ENCODE results near the gene EVI5. TPM values are rescaled to one million over a fixed set of nuclear protein-coding genes. Genes with fewer than 3 reads are reported as not detected.

Gene EVI5
- total RNA-seq, 2 experiments from 2014 or later: 25.7 to 27.9 TPM

DNA sequence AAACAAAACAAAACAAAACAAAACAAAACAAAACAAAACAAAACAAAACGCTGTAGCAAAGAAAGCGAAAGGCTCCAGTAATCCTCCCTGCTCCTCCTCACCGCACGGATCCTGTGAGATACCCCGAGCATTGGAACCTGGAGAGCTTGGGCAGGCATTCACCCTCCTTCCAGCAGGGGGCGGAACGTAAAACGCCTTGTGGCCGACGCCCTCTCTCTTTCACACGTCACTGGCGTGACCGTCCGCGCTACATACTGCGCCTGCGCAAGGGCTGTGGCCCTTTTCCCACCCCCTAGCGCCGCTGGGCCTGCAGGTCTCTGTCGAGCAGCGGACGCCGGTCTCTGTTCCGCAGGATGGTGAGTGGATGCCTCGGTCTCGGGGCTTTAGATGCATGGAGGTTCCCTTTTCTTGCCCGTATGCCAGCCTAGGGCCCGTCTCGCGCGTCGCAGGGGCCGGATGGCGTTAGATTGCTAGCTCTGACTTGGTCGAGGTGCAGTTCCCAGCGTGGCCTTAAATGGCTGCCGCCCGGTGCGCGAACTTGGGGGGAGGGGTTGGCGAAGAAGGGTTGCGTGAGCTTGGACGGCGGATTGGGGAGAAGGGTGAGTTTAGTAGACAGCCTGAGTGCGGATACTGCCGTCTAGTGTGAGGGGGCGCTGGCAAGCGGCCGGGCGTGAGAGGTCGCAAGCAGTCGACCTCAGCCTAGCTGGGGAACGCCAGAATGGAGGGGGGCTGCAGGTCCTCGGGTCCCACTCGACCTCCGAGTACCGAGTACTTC lies 47.0 kb upstream of the EVI5 start, which contains the start of gene RPL5:
RPL5 (plus strand) TSS at position 279 of the 775 bp plus-strand sequence; CDS start at position 354, 75 bp downstream.
- Mint-ChIP-seq H3K9me3 (no peaks in the 10 kb centered on the region), H3K36me3 (ENCODE audit: low read depth) (peaks cover 52% of the 10 kb centered on the region), H3K27ac (peak within 1 kb of the TSS; percentile 99), H3K4me1 (ENCODE audit: low read depth) (peaks cover 28% of the 10 kb centered on the region), H3K27me3 (no peaks in the 10 kb centered on the region), H3K4me3 (peak within 1 kb of the TSS; percentile 99)
- ChIA-PET CTCF (interaction anchor here (0.6 to 2.7 kb wide), 26 partner anchors 10 to 814 kb away, joined by 3 to 25 read pairs (median 4); partner anchors contain the start of genes DIPK1A and MTF2), POLR2A (interaction anchor here (0.6 to 2.7 kb wide), 19 partner anchors 10 to 513 kb away, joined by 3 to 30 read pairs (median 3); partner anchors contain the start of genes DIPK1A, EVI5 and MTF2)
- peak; percentile 93 for ATAC-seq
- TF ChIP-seq CTCF (IDR thresholded peaks at IDR 0.05): peak; percentile 95
- peak; percentile 98 for DNase-seq
- intact Hi-C loops (cut with micrococcal nuclease): no loop called here

- Mint-ChIP-seq H3K9me3 (no peaks in the 10 kb centered on the region), H3K27me3 (no peaks in the 10 kb centered on the region), H3K36me3 (ENCODE audit: low read depth) (peaks cover 46% of the 10 kb centered on the region), H3K4me1 (ENCODE audit: low read depth) (peaks cover 25% of the 10 kb centered on the region), H3K27ac (peak overlapping the region; percentile 99), H3K4me3 (peak overlapping the region; percentile 99)
- CTCF ChIA-PET: interaction anchor here (0.6 to 2.7 kb wide), 21 partner anchors 10 to 813 kb away, joined by 3 to 25 read pairs (median 4); partner anchors contain the start of genes DIPK1A, EVI5 and MTF2
- intact Hi-C loops (cut with micrococcal nuclease): no loop called here
- no peak for DNase-seq
- no peak for TF ChIP-seq CTCF (IDR thresholded peaks at IDR 0.05)
- POLR2A ChIA-PET: interaction anchor here (0.9 to 2.7 kb wide), 8 partner anchors 11 to 348 kb away, joined by 3 to 30 read pairs (median 6); partner anchors contain the start of genes DIPK1A and EVI5
- no peak for ATAC-seq
Measured at GRCh38 chr1:92831368-92831761, 46.5 kb upstream of the EVI5 start.

DNA sequence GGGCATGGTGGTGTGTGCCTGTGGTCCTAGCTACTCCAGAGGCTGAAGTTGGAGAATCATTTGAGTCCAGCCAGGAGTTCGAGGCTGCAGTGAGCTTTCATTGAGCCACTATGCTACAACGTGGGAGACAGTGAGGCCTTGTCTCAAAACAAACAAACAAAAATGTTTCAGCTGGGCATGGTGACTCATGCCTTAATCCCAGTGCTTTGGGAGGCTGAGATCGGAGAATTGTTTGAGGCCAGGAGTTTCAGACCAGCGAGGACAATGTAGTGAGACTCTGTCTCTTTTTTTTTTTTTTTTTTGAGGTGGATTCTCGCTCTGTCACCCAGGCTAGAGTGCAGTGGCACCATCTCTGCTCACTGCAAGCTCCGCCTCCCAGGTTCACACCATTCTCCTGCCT lies 41.9 kb upstream of the EVI5 start:
- Mint-ChIP-seq H3K36me3 (ENCODE audit: low read depth) (peaks cover under 1% of the 10 kb centered on the region), H3K9me3 (no peaks in the 10 kb centered on the region), H3K4me1 (ENCODE audit: low read depth) (peaks cover 2% of the 10 kb centered on the region), H3K27ac (no peak overlapping the region), H3K4me3 (no peak overlapping the region), H3K27me3 (no peaks in the 10 kb centered on the region)
- ChIA-PET POLR2A (no interaction called here), CTCF (interaction anchor here (1.7 kb wide), 1 partner anchor 35 kb away, joined by 3 read pairs; no protein-coding TSS in a partner anchor)
- intact Hi-C loops (cut with micrococcal nuclease): no loop called here
- no peak for ATAC-seq
- no peak for TF ChIP-seq CTCF (IDR thresholded peaks at IDR 0.05)
- DNase-seq: no peak

GRCh38 chr1:92822879-92823278 lies 38.0 kb upstream of the EVI5 start:
- H3K27me3 Mint-ChIP-seq: peaks cover 5% of the 10 kb centered on the region
- no peaks in the 10 kb centered on the region for H3K36me3 Mint-ChIP-seq (ENCODE audit: low read depth)
- H3K4me1 Mint-ChIP-seq (ENCODE audit: low read depth): peaks cover 2% of the 10 kb centered on the region
- intact Hi-C loops (cut with micrococcal nuclease): no loop called here
- no peak for DNase-seq
- no peaks in the 10 kb centered on the region for H3K9me3 Mint-ChIP-seq
- POLR2A ChIA-PET: interaction anchor here (0.5 kb wide), 1 partner anchor 17 kb away, joined by 3 read pairs; no protein-coding TSS in a partner anchor
- no peak for ATAC-seq
- CTCF ChIA-PET: no interaction called here
- H3K4me3 Mint-ChIP-seq: no peak overlapping the region
- TF ChIP-seq CTCF (IDR thresholded peaks at IDR 0.05): no peak
- H3K27ac Mint-ChIP-seq: no peak overlapping the region

GRCh38 chr1:92820551-92820950 lies 35.6 kb upstream of the EVI5 start:
- Mint-ChIP-seq H3K9me3 (no peaks in the 10 kb centered on the region), H3K27ac (no peak overlapping the region)

More at GRCh38 chr1:92820551-92820950, 35.6 kb upstream of the EVI5 start:
- no peak for TF ChIP-seq CTCF (IDR thresholded peaks at IDR 0.05)
- ATAC-seq (no peak), DNase-seq (no peak)
- Mint-ChIP-seq H3K36me3 (ENCODE audit: low read depth) (no peaks in the 10 kb centered on the region), H3K27me3 (peaks cover 10% of the 10 kb centered on the region), H3K4me3 (no peak overlapping the region), H3K4me1 (ENCODE audit: low read depth) (peaks cover 2% of the 10 kb centered on the region)
- ChIA-PET CTCF (no interaction called here), POLR2A (no interaction called here)
- intact Hi-C loops (cut with micrococcal nuclease): loop anchor here (2.0 kb wide), 1 partner anchor 66 kb away; no protein-coding TSS in a partner anchor

Data from activated CD8-positive, alpha-beta T cell treated with anti-CD3 and anti-CD28 coated beads for 36 hours (primary cell).